ENCODE results near the gene PLEKHS1. TPM values are rescaled to one million over a fixed set of nuclear protein-coding genes. Genes with fewer than 3 reads are reported as not detected.

The PLEKHS1 gene
- total RNA-seq: not detected

DNA sequence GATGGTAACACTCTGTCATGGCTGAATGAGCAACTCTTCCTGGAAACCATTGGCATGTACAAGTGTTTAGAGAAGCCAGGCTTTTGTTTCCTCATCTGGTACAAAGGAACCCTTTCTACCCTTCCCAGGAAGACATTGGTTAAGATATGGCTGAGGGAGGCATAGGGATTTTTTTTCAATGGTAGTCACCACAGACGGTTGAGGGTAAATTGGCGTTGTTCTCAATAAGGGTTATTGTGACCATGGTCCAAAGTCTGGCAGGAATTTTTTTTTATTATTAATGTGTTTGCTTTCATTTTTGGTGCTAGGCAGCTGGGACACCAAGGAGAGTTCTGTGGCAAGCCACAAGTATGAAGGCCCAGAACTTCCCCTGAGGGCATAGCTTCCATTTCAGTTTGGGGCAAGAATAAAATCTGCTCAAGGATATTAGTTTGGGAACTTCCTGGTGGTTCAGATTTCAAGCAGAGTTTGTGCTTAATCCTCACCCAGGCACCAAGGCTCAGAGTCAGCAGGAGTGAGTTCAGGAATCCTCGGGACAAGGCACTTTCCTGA is at the start of gene PLEKHS1:
Gene PLEKHS1 (plus strand): TSS at position 502 of the 552 bp plus-strand sequence. CDS start 3,596 bp downstream, outside the sequence.
- DNase-seq (ENCODE audit: low spot score) (no peak), ATAC-seq (ENCODE audit: low FRiP score) (no peak)
- TF ChIP-seq, protein P1, sequence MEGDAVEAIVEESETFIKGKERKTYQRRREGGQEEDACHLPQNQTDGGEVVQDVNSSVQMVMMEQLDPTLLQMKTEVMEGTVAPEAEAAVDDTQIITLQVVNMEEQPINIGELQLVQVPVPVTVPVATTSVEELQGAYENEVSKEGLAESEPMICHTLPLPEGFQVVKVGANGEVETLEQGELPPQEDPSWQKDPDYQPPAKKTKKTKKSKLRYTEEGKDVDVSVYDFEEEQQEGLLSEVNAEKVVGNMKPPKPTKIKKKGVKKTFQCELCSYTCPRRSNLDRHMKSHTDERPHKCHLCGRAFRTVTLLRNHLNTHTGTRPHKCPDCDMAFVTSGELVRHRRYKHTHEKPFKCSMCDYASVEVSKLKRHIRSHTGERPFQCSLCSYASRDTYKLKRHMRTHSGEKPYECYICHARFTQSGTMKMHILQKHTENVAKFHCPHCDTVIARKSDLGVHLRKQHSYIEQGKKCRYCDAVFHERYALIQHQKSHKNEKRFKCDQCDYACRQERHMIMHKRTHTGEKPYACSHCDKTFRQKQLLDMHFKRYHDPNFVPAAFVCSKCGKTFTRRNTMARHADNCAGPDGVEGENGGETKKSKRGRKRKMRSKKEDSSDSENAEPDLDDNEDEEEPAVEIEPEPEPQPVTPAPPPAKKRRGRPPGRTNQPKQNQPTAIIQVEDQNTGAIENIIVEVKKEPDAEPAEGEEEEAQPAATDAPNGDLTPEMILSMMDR (IDR thresholded peaks at IDR 0.05): no peak

DNA sequence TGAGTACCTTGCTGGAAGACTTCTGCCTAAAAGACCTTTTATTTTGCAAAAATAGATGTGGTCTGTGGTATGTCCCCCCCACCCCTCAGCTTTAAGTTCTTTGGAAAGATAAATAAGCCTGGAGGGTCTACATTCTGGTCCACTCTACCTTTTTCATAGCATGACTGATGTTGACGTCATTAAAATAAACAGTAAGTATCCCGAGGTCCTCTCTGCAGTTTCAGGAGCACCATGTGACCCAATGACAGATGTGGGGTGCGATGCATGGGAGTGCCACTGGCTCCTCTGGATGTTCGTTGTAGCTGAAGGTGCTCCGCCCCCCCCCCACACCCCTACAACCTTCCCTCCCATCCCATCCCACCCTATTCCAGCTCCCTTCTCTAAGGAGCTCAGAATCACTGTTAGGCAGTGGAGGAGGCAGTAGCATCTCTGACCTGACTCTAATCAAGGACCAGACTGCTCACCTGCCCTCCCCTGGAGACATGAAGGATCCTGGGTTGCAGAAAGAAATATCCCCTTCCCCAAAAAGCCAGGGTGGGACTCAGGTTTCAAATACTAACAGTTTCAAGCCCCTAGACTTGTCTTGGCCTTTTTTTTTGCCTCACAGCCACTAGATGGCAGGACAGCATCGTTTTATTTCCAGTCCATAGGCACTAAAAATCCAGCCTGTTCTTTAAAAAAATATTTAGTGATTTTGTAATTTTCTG is 46.7 kb upstream of the PLEKHS1 start:
- no peak for ATAC-seq (ENCODE audit: low FRiP score)
- TF ChIP-seq, protein P1 (IDR thresholded peaks at IDR 0.05): no peak
- no peak for DNase-seq (ENCODE audit: low spot score)

DNA sequence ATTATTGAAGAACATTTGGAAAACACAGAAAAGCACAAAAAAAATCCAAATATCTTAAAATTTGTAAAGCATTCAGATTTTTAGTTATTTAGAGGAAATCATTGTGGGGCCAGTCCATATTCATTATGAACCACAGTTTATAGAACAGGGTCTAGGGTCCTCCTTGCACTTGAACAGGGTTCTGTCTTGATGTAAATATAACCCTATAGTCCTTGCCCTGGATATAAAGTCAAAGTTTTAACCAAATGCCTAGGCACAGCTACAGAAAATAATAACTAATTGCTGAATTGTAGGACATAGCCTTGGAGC is 46.2 kb upstream of the PLEKHS1 start:
- ATAC-seq (ENCODE audit: low FRiP score) (no peak), DNase-seq (ENCODE audit: low spot score) (no peak)
- TF ChIP-seq, protein P1 (IDR thresholded peaks at IDR 0.05): no peak

DNA sequence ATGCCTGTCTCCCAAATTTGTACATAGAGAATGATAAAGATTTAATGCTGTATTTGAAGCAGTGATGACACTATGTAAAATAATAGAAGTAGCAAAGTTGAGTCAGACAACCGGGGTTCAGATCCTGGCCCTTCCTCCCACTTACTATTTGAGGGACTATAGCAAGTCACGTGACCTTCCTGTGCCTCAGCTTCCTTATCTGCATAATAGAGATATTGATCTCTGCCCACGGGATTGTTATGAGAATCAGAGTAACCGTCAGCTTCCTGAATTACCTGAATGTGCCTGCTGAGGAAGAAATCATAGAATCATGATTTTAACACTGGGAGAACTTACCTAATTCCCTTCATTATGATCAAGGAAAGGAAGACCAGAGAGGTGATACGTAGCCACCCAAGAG is 44.9 kb upstream of the PLEKHS1 start:
- DNase-seq (ENCODE audit: low spot score): no peak
- ATAC-seq (ENCODE audit: low FRiP score): no peak
- TF ChIP-seq, protein P1 (IDR thresholded peaks at IDR 0.05): no peak

DNA sequence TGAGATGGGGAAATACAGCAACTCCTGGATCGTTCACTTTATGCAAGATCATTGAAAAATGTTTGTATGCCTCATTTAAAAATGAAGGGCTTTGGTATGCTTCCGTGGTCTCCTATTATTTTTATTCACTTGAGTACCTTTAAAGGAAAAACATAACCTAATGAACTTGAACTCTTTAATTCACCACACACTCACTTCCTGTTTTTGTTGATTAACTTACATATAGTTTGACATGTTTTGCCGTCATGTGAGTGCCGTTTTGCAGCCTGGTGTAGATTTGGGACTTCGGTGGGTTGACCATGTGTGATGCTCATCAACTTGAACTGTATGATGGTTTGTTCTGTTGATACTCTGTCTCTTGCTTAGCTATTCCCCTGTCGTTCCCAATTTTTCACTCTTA is 42.8 kb upstream of the PLEKHS1 start:
- ATAC-seq (ENCODE audit: low FRiP score) (no peak), DNase-seq (ENCODE audit: low spot score) (no peak)
- TF ChIP-seq, protein P1 (IDR thresholded peaks at IDR 0.05): no peak

DNA sequence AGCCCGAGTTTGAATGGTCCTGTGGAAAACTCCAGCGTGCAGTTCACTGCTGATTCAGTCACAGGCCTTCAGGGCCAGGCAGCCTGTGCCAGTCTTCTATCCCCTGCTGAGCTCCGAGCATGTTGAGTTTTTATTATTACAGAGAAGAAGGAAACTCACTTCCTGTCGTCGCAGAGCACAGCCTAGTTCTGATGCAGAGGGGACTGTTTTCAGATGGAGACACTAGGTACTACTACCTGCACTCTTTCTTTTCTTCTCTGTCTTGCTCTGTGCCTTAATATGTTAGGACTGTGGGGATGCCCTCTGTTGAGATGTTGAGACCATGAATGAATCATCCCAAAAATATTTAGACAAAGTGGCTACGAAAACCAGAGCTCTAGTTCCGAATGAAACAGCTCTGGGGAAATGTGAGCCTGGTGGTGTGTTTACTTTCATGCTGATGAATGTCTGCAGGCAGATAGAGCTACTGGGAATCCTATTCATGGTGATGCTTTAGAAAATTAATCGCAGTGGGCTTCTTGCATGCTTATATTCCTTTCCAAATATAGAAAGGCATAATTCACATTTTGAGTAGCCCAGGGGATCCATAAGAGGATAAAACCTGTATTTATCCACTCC is 42.2 kb upstream of the PLEKHS1 start:
- TF ChIP-seq, protein P1 (IDR thresholded peaks at IDR 0.05): no peak
- DNase-seq (ENCODE audit: low spot score) (no peak), ATAC-seq (ENCODE audit: low FRiP score) (no peak)

DNA sequence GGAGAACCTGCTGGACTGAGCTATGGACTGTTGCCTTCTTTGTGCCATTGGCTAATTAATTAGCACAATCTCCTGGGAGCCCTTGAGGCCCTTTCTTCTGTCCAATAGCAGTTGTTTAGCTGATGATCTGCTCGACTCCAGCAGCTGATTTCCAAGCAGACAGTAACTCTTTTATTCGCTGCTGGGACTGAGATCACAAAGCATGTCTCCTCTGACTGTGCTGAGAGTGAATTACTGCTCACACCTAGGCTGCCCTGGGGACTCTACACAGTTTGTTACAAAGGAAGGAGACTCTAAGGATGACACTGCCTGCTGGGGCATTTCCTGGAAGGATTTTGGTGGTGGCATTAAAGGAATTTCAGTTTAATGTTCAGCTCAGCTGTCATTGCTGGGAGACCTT is 40.3 kb upstream of the PLEKHS1 start:
- TF ChIP-seq, protein P1 (IDR thresholded peaks at IDR 0.05): no peak
- no peak for ATAC-seq (ENCODE audit: low FRiP score)
- DNase-seq (ENCODE audit: low spot score): no peak
